OCI-LY1 (cell line): ENCODE data around the gene FHOD3.

ENCODE experiments used
- H2AFZ ChIP-seq: fragments of 200-600 bp; sonication (generic), shearing (Covaris generic); 2 replicates; pipeline ENCODE4 v1.6.0; 2014; ENCODE audit warnings: antibody characterized with exemption, mild to moderate bottlenecking, low read length
- H3F3A ChIP-seq: fragments of 200-600 bp; sonication (generic), shearing (Covaris generic); 2 replicates; pipeline ENCODE4 v1.6.0; 2014; ENCODE audit warnings: mild to moderate bottlenecking, antibody characterized with exemption, low read length, moderate library complexity; ENCODE audit not compliant: insufficient read depth
- H3K27ac ChIP-seq: fragments of 200-600 bp; sonication (generic); 2 replicates; pipeline ENCODE4 v1.5.1; 2014; ENCODE audit warnings: low read length, mixed run types, mild to moderate bottlenecking, low read depth; ENCODE audit not compliant: poor library complexity, severe bottlenecking
- H3K27me3 ChIP-seq: fragments of 200-600 bp; sonication (generic); 2 replicates; pipeline ENCODE4 v1.6.0; 2014; ENCODE audit warnings: antibody characterized with exemption, mild to moderate bottlenecking, low read length, moderate library complexity; ENCODE audit not compliant: insufficient read depth
- H3K36me3 ChIP-seq: fragments of 200-600 bp; sonication (generic); 2 replicates; pipeline ENCODE4 v1.6.1; 2014; ENCODE audit warnings: mild to moderate bottlenecking, antibody characterized with exemption, low read length, moderate library complexity, mixed read lengths; ENCODE audit not compliant: insufficient read depth
- H3K4me1 ChIP-seq: fragments of 200-600 bp; sonication (generic); 2 replicates; pipeline ENCODE4 v1.5.1; 2014; ENCODE audit warnings: mild to moderate bottlenecking, low read length, moderate library complexity; ENCODE audit not compliant: insufficient read depth, severe bottlenecking
- H3K4me2 ChIP-seq: fragments of 200-600 bp; sonication (generic), shearing (Covaris generic); 2 replicates; pipeline ENCODE4 v1.6.1; 2014; ENCODE audit warnings: low read length
- H3K4me3 ChIP-seq: fragments of 200-600 bp; sonication (generic); 2 replicates; pipeline ENCODE4 v1.5.1; 2014; ENCODE audit warnings: low read length, low read depth, mild to moderate bottlenecking, mixed read lengths; ENCODE audit not compliant: poor library complexity, severe bottlenecking
- H3K79me2 ChIP-seq: fragments of 200-600 bp; shearing (Covaris generic); 2 replicates; pipeline ENCODE4 v1.6.1; 2016; ENCODE audit warnings: mixed run types, low read length, mixed read lengths; ENCODE audit not compliant: insufficient read depth
- H3K9ac ChIP-seq: fragments of 200-600 bp; sonication (generic), shearing (Covaris generic); 2 replicates; pipeline ENCODE4 v1.6.1; 2014; ENCODE audit warnings: mild to moderate bottlenecking, low read length, mixed read lengths
- H3K9me2 ChIP-seq: fragments of 200-600 bp; sonication (generic), shearing (Covaris generic); 2 replicates; pipeline ENCODE4 v1.6.1; 2014; ENCODE audit warnings: low read depth, mild to moderate bottlenecking, low read length, mixed read lengths
- H3K9me3 ChIP-seq: fragments of 200-600 bp; shearing (Covaris generic); 2 replicates; pipeline ENCODE4 v1.6.1; 2014; ENCODE audit warnings: low read length, mixed read lengths
- H4K20me1 ChIP-seq: fragments of 200-600 bp; sonication (generic), shearing (Covaris generic); 2 replicates; pipeline ENCODE4 v1.6.0; 2016; ENCODE audit warnings: mild to moderate bottlenecking, low read length; ENCODE audit not compliant: insufficient read depth
- EZH2 ChIP-seq: fragments of 200-600 bp; sonication (generic), shearing (Covaris generic); IDR thresholded peaks from 2 replicates; pipeline ENCODE4 v1.8.0; 2017; ENCODE audit warnings: borderline replicate concordance, mixed run types, mild to moderate bottlenecking, antibody characterized with exemption, low read length, moderate library complexity, mixed read lengths
- TF ChIP-seq, protein P1 (sequence below): fragments of 200-600 bp; sonication (generic), shearing (Covaris generic); IDR thresholded peaks from 2 replicates; pipeline ENCODE4 v1.5.1; 2017; ENCODE audit warnings: mild to moderate bottlenecking, antibody characterized with exemption, low read length, moderate library complexity, mixed read lengths

Gene FHOD3

DNA sequence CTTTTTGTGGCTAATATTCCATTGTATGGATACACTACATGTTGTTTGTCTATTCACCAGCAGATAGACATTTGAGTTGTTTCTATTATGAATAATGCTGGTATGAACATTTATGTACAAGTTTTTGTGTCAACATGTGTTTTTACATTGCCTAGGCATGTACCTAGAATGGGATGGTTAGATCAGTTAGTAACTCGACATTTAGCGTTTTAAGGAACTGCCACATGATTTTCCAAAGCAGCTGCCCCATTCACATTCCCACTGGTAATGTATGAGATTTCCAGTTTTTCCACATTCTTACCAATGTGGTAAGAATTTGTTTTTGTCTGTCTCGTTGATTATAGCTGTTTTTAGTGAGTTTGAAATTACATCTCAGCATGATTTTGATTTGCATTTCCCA, 112.8 kb downstream of the FHOD3 start:
- Histone ChIP-seq H2AFZ (no peak overlapping the region), H3K79me2 (no peaks in the 10 kb centered on the region), H3K4me1 (no peaks in the 10 kb centered on the region), H3K9me2 (no peaks in the 10 kb centered on the region), H3K9me3 (no peaks in the 10 kb centered on the region), H3K36me3 (no peaks in the 10 kb centered on the region), H3K27ac (no peak overlapping the region), H3K4me3 (no peak overlapping the region), H3K9ac (no peak overlapping the region), H3K27me3 (no peaks in the 10 kb centered on the region), H4K20me1 (no peaks in the 10 kb centered on the region), H3F3A (no peaks in the 10 kb centered on the region), H3K4me2 (no peak overlapping the region)
- TF ChIP-seq EZH2, result no peak
- TF ChIP-seq, protein P1, sequence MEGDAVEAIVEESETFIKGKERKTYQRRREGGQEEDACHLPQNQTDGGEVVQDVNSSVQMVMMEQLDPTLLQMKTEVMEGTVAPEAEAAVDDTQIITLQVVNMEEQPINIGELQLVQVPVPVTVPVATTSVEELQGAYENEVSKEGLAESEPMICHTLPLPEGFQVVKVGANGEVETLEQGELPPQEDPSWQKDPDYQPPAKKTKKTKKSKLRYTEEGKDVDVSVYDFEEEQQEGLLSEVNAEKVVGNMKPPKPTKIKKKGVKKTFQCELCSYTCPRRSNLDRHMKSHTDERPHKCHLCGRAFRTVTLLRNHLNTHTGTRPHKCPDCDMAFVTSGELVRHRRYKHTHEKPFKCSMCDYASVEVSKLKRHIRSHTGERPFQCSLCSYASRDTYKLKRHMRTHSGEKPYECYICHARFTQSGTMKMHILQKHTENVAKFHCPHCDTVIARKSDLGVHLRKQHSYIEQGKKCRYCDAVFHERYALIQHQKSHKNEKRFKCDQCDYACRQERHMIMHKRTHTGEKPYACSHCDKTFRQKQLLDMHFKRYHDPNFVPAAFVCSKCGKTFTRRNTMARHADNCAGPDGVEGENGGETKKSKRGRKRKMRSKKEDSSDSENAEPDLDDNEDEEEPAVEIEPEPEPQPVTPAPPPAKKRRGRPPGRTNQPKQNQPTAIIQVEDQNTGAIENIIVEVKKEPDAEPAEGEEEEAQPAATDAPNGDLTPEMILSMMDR, result no peak

DNA sequence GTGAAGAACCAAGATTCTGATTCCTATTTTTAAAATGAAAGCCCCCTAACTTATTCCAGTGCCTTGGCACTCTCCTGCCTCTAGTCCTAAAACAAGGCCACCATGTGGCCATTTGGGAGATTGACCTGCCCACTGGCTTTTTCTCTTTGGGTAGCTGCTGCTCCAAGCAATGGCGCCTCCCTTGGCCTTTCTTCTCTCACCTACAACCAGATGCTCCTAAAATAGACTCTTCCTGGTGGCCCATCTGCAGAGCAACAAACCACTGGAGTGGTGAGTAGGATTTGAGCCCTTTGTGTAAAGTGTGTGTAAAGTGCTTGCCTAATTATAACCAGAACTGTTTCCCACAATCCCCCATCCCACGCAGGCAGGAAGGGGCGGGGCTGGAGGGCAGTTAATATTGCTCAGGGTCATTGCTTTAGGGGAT, 114.2 kb downstream of the FHOD3 start:
- Histone ChIP-seq H3K4me1 (no peaks in the 10 kb centered on the region), H3K4me2 (no peak overlapping the region), H3K79me2 (no peaks in the 10 kb centered on the region), H2AFZ (no peak overlapping the region), H3F3A (no peaks in the 10 kb centered on the region), H3K4me3 (no peak overlapping the region), H3K9me3 (no peaks in the 10 kb centered on the region), H3K36me3 (no peaks in the 10 kb centered on the region), H3K27me3 (no peaks in the 10 kb centered on the region), H3K27ac (no peak overlapping the region), H3K9me2 (no peaks in the 10 kb centered on the region), H4K20me1 (no peaks in the 10 kb centered on the region), H3K9ac (no peak overlapping the region)
- TF ChIP-seq, protein P1, result no peak; the same call in 1 of the 2 replicates
- TF ChIP-seq EZH2, result no peak

DNA sequence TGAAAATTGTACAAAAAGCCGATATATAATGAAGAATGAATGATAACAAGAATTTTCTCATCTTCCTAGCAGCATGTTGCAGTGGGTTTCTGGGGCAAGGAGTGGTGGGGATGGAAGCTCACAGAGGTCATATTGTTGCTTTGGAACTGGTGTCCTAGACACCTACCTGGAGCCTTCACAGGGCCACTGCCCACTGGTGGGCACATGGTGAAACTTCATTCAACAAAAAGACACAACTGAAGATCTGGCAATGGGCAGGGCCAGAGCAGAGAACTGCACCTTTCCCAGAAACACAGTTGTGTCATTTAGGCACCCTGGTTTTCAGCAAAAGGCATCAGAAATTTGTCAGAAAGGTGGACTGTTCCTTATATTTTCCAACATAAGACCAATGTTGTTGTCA, 115.3 kb downstream of the FHOD3 start:
- Histone ChIP-seq H3K9ac (no peak overlapping the region), H3K36me3 (no peaks in the 10 kb centered on the region), H3K4me1 (no peaks in the 10 kb centered on the region), H3F3A (no peaks in the 10 kb centered on the region), H4K20me1 (no peaks in the 10 kb centered on the region), H3K4me2 (no peak overlapping the region), H3K27ac (no peak overlapping the region), H3K79me2 (no peaks in the 10 kb centered on the region), H2AFZ (no peak overlapping the region), H3K27me3 (no peaks in the 10 kb centered on the region), H3K4me3 (no peak overlapping the region), H3K9me3 (no peaks in the 10 kb centered on the region), H3K9me2 (no peaks in the 10 kb centered on the region)
- no peak for TF ChIP-seq EZH2
- TF ChIP-seq, protein P1, result peak; percentile 8; the same call in 1 of the 2 replicates
